Activated CD8-positive, alpha-beta memory T cell treated with anti-CD3 and anti-CD28 coated beads, Interleukin-2, amount 50 U/mL, for 24 hours (primary cell): Measurements from ENCODE around the gene CCDC144A.
"Not testable (repeated sequence)": the region's sequence is repeated elsewhere in the genome, so short reads cannot be mapped to it uniquely, and the experiment has no call there.

Experiments
- DNase-seq: peaks from one replicate; pipeline ENCODE4 v3.0.0-alpha.2; 2020; ENCODE audit errors: extremely low read depth

Gene CCDC144A

GRCh38 chr17:16689731-16690281 is at the start of gene CCDC144A:
Gene CCDC144A (plus strand): TSS chr17:16690241. CDS start chr17:16690401, 160 bp downstream.
- peak; percentile 29 for DNase-seq

- no peak for DNase-seq
Observed at GRCh38 chr17:16649585-16649984, 40.5 kb upstream of the CCDC144A start.

GRCh38 chr17:16652252-16652651 is 37.8 kb upstream of the CCDC144A start:
- no peak for DNase-seq

- DNase-seq, result no peak
Observed at GRCh38 chr17:16652847-16653366, 37.1 kb upstream of the CCDC144A start.

GRCh38 chr17:16653367-16654041 is 36.5 kb upstream of the CCDC144A start, which contains the start of gene ZNF624:
Gene ZNF624 (minus strand): TSS chr17:16653850.
- DNase-seq, result peak; percentile 64

GRCh38 chr17:16661217-16661616 is 28.8 kb upstream of the CCDC144A start:
- no peak for DNase-seq

GRCh38 chr17:16662936-16663335 is 27.1 kb upstream of the CCDC144A start:
- DNase-seq, result no peak

- DNase-seq, result not testable (repeated sequence)
Observed at GRCh38 chr17:16666553-16666906, 23.5 kb upstream of the CCDC144A start.

- DNase-seq, result not testable (repeated sequence)
Observed at GRCh38 chr17:16666907-16667636, 23.0 kb upstream of the CCDC144A start.

GRCh38 chr17:16676676-16677268 is 13.3 kb upstream of the CCDC144A start:
- no peak for DNase-seq

- DNase-seq, result not testable (repeated sequence)
Observed at GRCh38 chr17:16683290-16684138, 6.5 kb upstream of the CCDC144A start.

- not testable (repeated sequence) for DNase-seq
Observed at GRCh38 chr17:16686019-16686418, 4.0 kb upstream of the CCDC144A start.

GRCh38 chr17:16687151-16687550 is 2.9 kb upstream of the CCDC144A start:
- DNase-seq, result not testable (repeated sequence)

- DNase-seq, result not testable (repeated sequence)
Observed at GRCh38 chr17:16690447-16690846, 406 bp downstream of the CCDC144A start.

- not testable (repeated sequence) for DNase-seq
Observed at GRCh38 chr17:16697603-16698002, 7.6 kb downstream of the CCDC144A start.

- DNase-seq, result not testable (repeated sequence)
Observed at GRCh38 chr17:16745492-16746203, 55.6 kb downstream of the CCDC144A start.

- not testable (repeated sequence) for DNase-seq
Observed at GRCh38 chr17:16746571-16746970, 56.5 kb downstream of the CCDC144A start.

- not testable (repeated sequence) for DNase-seq
Observed at GRCh38 chr17:16750515-16750914, 60.5 kb downstream of the CCDC144A start.

- not testable (repeated sequence) for DNase-seq
Observed at GRCh38 chr17:16751224-16751923, 61.3 kb downstream of the CCDC144A start.

GRCh38 chr17:16751924-16752287 is 61.9 kb downstream of the CCDC144A start:
- DNase-seq, result not testable (repeated sequence)
